Left kidney (tissue), 2 donors: ENCODE measurements around the gene FSD1L. TPM values are rescaled to one million over a fixed set of nuclear protein-coding genes. Genes with fewer than 3 reads are reported as not detected.
"Not testable (repeated sequence)": the region's sequence is repeated elsewhere in the genome, so short reads cannot be mapped to it uniquely, and the experiment has no call there.

Experiments
- DNase-seq: peaks from one replicate; pipeline ENCODE4 v3.0.0-alpha.2; 2013
- polyA plus RNA-seq: library from polyadenylated mRNA; unstranded; fragments of 120-200 nt; gene quantifications from one replicate; pipeline ENCODE4 v1.2.1, GENCODE V29; 2013; ENCODE audit not compliant: insufficient read length

The FSD1L gene
- polyA plus RNA-seq, 1 donor = 11.4 TPM

GRCh38 chr9:105484226-105484625, 36.4 kb downstream of the FSD1L start:
- no peak for DNase-seq

GRCh38 chr9:105485131-105485530, 37.3 kb downstream of the FSD1L start:
- DNase-seq = no peak

GRCh38 chr9:105496826-105497225, 49.0 kb downstream of the FSD1L start:
- no peak for DNase-seq

DNA sequence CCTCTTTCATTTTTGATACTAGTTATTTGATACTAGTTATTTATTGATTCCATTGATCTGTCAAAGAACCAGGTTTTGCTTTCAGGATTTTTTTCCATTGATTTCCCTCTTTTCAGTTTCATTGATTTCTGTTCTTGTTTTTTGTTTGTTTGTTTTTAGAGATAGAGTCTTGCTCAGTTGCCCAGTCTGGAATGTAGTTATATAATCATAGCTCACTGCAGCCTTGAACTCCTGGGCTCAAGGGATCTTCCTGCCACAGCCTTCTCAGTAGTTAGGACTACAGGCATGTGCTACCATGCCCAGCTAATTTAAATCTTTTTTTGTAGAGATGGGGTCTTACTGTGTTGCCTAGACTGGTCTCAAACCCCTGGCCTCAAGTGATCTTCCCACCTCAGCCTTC, 49.9 kb downstream of the FSD1L start:
- DNase-seq = no peak

DNA sequence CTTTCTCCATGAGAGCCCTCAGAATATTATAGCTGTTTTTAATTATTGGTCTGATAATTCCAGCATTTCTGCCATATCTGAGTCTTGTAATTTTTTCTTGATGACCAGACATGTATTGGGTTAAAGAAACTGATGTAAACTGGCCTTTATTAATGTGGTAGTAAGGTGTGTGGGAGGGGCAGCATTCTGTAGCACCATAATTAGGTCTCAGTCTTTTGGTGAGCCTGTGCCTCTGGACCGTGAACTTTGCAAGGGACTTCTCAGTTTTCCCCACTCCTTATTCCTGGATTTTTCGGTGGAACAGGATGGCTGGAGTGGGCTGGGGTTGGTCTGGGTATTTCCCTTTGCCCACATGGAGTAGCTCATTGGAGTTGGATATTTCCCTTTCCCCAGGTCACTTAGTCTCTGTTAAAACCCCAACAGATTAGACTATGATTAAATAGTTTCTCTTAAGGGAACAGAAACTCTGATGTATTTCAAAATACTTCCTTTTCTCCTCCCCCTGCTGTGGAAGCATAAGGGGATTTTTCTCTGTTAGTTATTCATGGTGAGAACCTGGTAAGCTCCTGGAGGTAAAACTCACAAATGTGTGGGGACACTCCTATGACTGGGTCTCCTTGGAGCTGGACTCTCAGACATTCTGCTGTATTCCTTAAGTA, 52.4 kb downstream of the FSD1L start:
- DNase-seq = no peak

- DNase-seq = no peak
Observed at GRCh38 chr9:105501414-105501813, 53.6 kb downstream of the FSD1L start.

DNA sequence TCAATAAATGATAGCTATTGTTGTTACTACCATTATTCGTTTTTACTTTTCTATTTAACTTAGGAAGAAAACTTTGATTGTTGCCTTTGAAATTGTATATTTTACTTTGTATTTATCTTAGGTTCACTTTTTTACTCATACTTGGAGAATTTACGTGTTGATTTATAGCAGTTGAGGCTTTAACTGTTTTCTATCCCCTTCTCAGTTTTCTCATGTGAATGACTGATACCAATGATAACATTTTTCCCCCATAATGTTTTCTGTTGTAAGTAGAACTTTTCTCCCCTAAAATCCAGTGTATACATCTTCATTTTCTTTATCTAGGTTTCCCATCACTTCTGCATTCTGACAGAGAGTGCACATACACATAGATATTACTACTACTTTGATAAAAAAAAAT, 54.4 kb downstream of the FSD1L start:
- no peak for DNase-seq

DNA sequence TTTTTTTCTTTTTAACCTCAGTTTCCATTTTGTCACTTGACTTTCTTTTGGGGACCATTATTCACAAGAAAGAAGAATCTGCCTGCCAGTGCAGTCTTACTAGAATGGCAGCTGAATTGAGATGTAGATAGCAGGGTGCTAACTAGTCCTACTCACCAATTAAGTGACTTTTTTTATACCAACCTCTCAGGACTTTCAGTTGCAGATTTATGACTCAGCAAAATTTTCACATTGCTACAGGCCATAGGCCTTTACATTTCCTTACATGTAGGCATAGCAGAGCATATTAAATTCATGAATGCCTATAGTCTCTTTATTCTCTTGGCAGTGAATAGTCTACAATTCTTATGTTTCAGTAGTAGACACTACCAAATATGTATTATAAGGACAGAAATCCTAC, 56.0 kb downstream of the FSD1L start:
- DNase-seq = no peak

GRCh38 chr9:105507096-105507790, 59.4 kb downstream of the FSD1L start:
- DNase-seq = no peak

GRCh38 chr9:105508530-105508929, 60.7 kb downstream of the FSD1L start:
- no peak for DNase-seq

DNA sequence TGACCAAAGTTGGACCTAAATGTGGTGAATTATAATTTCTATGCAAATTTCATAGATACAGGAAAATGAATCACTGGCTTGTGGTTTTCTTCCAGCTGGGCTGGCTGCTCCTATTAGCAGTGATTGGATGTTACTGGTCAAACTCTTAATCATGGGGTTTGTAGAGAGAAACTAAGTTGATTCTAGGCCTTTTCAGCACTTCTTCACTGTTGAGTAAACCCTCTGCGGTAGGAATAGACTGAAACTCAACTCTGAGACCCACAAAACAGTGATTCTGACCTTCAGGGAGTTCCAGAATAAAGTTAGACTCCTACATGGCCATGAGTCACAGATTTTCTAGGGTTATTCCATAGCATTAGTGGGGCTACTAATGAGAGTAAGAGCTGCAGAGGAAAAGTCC, 62.2 kb downstream of the FSD1L start:
- no peak for DNase-seq

DNA sequence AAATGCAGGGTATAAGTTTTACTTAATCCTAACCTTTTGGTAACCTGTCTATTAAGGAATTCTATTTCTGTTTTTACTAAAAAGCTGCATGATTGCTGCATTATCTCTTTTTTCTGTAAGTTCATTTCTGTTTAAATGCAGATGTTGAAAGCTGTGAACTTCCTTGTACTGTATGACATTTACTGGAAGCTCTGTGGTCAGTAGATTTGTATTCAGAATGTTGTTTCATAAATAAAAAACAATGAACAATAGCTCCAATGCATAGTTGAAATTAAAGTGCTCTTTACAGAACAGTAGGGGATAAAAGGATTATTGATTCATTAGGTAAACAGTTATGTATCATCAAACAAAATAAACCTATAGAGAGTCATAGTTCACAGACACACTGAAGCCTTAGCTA, 63.6 kb downstream of the FSD1L start:
- no peak for DNase-seq

DNA sequence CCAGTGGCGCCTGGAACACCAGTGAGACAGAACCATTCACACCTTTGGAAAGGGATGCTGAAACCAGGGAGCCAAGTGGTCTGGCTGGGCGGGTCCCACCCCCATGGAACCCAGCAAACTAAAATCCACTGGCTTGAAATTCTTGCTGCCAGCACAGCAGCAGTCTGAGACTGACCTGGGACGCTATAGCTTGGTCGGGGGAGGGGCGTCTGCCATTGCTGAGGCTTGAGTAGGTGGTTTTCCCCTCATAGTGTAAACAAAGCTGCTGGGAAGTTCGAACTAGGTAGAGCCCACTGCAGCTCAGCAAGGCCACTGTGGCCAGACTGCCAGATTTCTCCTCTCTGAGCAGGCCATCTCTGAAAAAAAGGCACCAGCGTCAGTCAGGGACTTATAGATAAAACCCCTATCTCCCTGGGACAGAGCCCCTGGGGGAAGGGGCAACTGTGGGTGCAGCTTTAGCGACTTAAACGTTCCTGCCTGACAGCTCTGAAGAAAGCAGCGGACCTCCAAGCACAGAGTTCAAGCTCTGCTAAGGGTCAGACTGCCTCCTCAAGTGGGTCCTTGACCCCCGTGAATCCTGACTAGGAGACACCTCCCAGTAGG, 68.1 kb downstream of the FSD1L start:
- no peak for DNase-seq

- not testable (repeated sequence) for DNase-seq
Observed at GRCh38 chr9:105519710-105520369, 72.0 kb downstream of the FSD1L start.

GRCh38 chr9:105520992-105521391, 73.2 kb downstream of the FSD1L start:
- DNase-seq = not testable (repeated sequence)

DNA sequence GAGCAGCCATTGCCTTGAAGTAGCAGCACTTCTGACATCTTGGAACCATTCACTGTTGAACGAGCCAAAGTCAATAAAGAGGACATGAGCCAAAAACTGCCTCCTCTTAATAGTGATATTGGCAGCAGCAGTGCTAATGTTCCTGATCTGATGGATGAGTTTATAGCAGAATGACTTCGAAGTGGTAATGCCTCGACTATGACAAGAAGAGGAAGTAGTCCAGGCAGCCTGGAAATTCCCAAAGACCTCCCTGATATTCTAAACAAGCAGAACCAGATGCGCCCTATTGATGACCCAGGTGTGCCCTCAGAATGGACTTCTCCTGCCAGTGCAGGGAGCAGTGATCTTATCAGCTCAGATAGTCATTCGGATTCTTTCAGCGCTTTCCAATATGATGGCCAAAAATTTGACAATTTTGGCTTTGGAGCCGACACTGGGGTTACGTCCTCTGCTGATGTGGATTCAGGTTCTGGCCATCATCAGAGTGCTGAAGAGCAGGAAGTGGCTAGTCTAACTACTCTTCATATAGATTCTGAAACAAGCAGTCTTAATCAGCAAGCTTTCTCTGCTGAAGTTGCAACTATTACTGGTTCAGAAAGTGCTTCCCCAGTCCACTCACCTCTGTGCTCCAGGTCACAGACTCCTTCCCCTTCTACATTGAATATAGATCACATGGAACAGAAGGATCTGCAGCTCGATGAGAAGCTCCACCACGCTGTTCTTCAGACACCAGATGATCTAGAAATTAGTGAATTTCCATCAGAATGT, 75.0 kb downstream of the FSD1L start:
- not testable (repeated sequence) for DNase-seq

- DNase-seq = no peak
Observed at GRCh38 chr9:105531530-105531929, 83.7 kb downstream of the FSD1L start.

GRCh38 chr9:105535920-105536668, 88.3 kb downstream of the FSD1L start:
- DNase-seq = no peak

DNA sequence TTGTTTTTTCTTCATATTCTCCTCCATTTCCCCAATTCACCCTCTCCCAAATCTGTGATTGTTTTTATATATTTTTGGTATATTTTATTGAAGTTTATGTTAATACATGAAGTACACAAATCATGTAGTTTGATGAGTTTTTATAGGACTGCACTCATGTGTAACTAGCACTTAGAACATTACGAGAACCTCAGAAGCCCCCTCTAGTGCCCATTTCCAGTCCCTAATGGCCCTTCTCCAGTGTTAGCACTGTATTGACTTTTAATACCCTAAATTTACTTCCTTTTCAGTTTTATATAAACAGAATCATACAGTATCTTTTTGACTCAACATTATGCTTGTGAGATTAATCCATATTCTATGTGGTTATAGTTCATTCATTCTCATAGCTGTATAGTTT, 91.6 kb downstream of the FSD1L start:
- no peak for DNase-seq

GRCh38 chr9:105541838-105542237, 94.0 kb downstream of the FSD1L start:
- DNase-seq = no peak

- DNase-seq = no peak
Observed at GRCh38 chr9:105554042-105554441, 106.2 kb downstream of the FSD1L start.
